Ovary (tissue), 9 donors: ENCODE measurements around the gene ETV4. TPM values are rescaled to one million over a fixed set of nuclear protein-coding genes. Genes with fewer than 3 reads are reported as not detected.

ENCODE experiments used
- DNase-seq, 5 donors: peaks; one replicate each; pipeline ENCODE4 v3.0.0-alpha.2; 2019 to 2020
- H3K27ac ChIP-seq, 2 donors: fragments of 200-600 bp; one replicate each; pipeline versions ENCODE4 v1.5.1 to v1.8.0; 2019 to 2022
- H3K27me3 ChIP-seq: fragments of 200-600 bp; one replicate; pipeline ENCODE4 v1.8.0; 2022
- H3K36me3 ChIP-seq: fragments of 200-600 bp; sonication (generic); one replicate; pipeline ENCODE4 v1.5.1; 2019
- H3K4me1 ChIP-seq: one replicate; pipeline ENCODE4 v1.8.1; 2013; ENCODE audit warnings: mild to moderate bottlenecking, moderate library complexity; ENCODE audit not compliant: insufficient read depth
- H3K4me3 ChIP-seq: fragments of 200-600 bp; sonication (generic); one replicate; pipeline ENCODE4 v1.5.1; 2017
- H3K9me3 ChIP-seq, 2 donors: fragments of 200-600 bp in 1 of 2; sonication (generic) in 1 of 2; one replicate each; pipeline versions ENCODE4 v1.5.1 to v1.8.1; 2013 to 2019; ENCODE audit warnings: mild to moderate bottlenecking in 1 of 2, moderate library complexity in 1 of 2
- CTCF ChIP-seq, 3 donors: fragments of 450-650 bp in 2 of 3; fragments of 200-600 bp in 1 of 3; IDR thresholded peaks; one replicate each; pipeline versions ENCODE4 v1.5.1 to v1.8.0; 2016 to 2022; ENCODE audit warnings: antibody characterized with exemption in 3 of 3, mild to moderate bottlenecking in 1 of 3
- EP300 ChIP-seq: sonication (generic); formaldehyde crosslinking; IDR thresholded peaks from one replicate; pipeline ENCODE4 v1.6.1; 2017; ENCODE audit warnings: antibody characterized with exemption
- POLR2A ChIP-seq: fragments of 450-650 bp; IDR thresholded peaks from one replicate; pipeline ENCODE4 v1.6.1; 2017; ENCODE audit warnings: antibody characterized with exemption, mild to moderate bottlenecking, moderate library complexity
- WGBS, 3 donors: extraction: QIAGEN DNeasy Blood & Tissue Kit in 1 of 3; methylation state at CpG; one replicate each; pipeline versions ENCODE4 v1.1.5 to v1.1.7; 2013 to 2017; 5-methylcytosine and 5-hydroxymethylcytosine counted together
- intact Hi-C, 4 donors: fragments of 100-400 bp; cut with DNase I; formaldehyde crosslinking; loops; one replicate each; pipeline versions ENCODE4 v1.11.0 to v1.15.1; 2022 to 2023
- polyA plus RNA-seq, 2 donors: library from polyadenylated mRNA; stranded (reverse); fragments of 200-250 nt in 1 of 2; fragments of 350-450 nt in 1 of 2; fragmentation: Illumina TruSeq in 1 of 2; extraction: RNeasy Lipid Tissue Mini Kit (QIAGEN cat#74804) in 1 of 2; gene quantifications; one replicate each; pipeline ENCODE4 v1.2.3, GENCODE V29; 2013 to 2014
- total RNA-seq, 7 donors: library from RNA; depleted of rRNA in 2 of 7; stranded (reverse); fragments of >200 nt in 2 of 7; fragmentation: NEBNext Ultra II Directional in 3 of 7; extraction: Animal tissue kit (Norgen Biotek cat#: 25700) in 3 of 7; gene quantifications; one replicate each; pipeline versions ENCODE4 v1.1.0 to v1.2.4, GENCODE V29; 2016 to 2023
- donor health status: DM: no; HTN: no; CAD: no; lungs with moderate emphysema.
- donor health status: DM: no; HTN: no; CAD: no.
- donor health status: Bipolar disorder and iron deficiency.
- donor health status: DM: yes; HTN: yes; CAD: no.
- donor health status: DM: no; HTN: no; CAD: no.
- donor health status: DM: yes; HTN: yes; CAD: no.

ETV4 gene
- total and polyA plus RNA-seq, 9 donors = 0.25 to 5.3 (median 0.77) TPM; not detected in 1

- H3K27ac ChIP-seq = no peak overlapping the region
- intact Hi-C loops = loop anchor here in 1 of 4 donors (5.0 kb wide), 1 partner anchor 269 kb away; no protein-coding TSS in a partner anchor
- TF ChIP-seq EP300 (no peak), POLR2A (no peak), CTCF (IDR thresholded peaks at IDR 0.05) (no peak)
- no peak for DNase-seq
- H3K4me1 ChIP-seq = no peaks in the 10 kb centered on the region
- no peaks in the 10 kb centered on the region for H3K9me3 ChIP-seq
- WGBS, 3 donors = 94 to 99% (median 97%) methylated on average over 7 of the region's 7 CpGs
- H3K4me3 ChIP-seq = no peak overlapping the region
- H3K27me3 ChIP-seq = no peaks in the 10 kb centered on the region
- H3K36me3 ChIP-seq = no peaks in the 10 kb centered on the region
Measured at GRCh38 chr17:43583332-43583731, 37.2 kb upstream of the ETV4 start.

- intact Hi-C loops = loop anchor here in 1 of 4 donors (5.0 kb wide), 1 partner anchor 271 kb away; no protein-coding TSS in a partner anchor
- no peaks in the 10 kb centered on the region for H3K9me3 ChIP-seq
- no peak for TF ChIP-seq POLR2A
- no peak for TF ChIP-seq CTCF (IDR thresholded peaks at IDR 0.05)
- no peak for TF ChIP-seq EP300
- no peaks in the 10 kb centered on the region for H3K36me3 ChIP-seq
- H3K27me3 ChIP-seq = no peaks in the 10 kb centered on the region
- WGBS, 3 donors = 70 to 82% (median 76%) methylated on average over 4 of the region's 4 CpGs
- H3K4me1 ChIP-seq = no peaks in the 10 kb centered on the region
- DNase-seq = no peak
- no peak overlapping the region for H3K4me3 ChIP-seq
- H3K27ac ChIP-seq = no peak overlapping the region
Measured at GRCh38 chr17:43581613-43582012, 35.5 kb upstream of the ETV4 start.

GRCh38 chr17:43581130-43581529, 35.0 kb upstream of the ETV4 start:
- no peak for TF ChIP-seq EP300
- WGBS, 3 donors = 26 to 45% (median 37%) methylated on average over 4 of the region's 4 CpGs
- no peaks in the 10 kb centered on the region for H3K9me3 ChIP-seq

GRCh38 chr17:43579566-43580140, 33.5 kb upstream of the ETV4 start:
- 53 to 61% (median 56%) methylated on average over 9 of the region's 9 CpGs for whole genome bisulfite sequencing, 3 donors

More at GRCh38 chr17:43581130-43581529, 35.0 kb upstream of the ETV4 start:
- Histone ChIP-seq H3K27ac (no peak overlapping the region), H3K4me3 (no peak overlapping the region), H3K27me3 (no peaks in the 10 kb centered on the region), H3K4me1 (no peaks in the 10 kb centered on the region), H3K36me3 (no peaks in the 10 kb centered on the region)
- DNase-seq = no peak
- intact Hi-C loops = loop anchor here in 1 of 4 donors (5.0 kb wide), 1 partner anchor 271 kb away; no protein-coding TSS in a partner anchor

GRCh38 chr17:43578699-43579565, 32.8 kb upstream of the ETV4 start:
- no peaks in the 10 kb centered on the region for H3K27me3 ChIP-seq
- H3K36me3 ChIP-seq = no peaks in the 10 kb centered on the region
- H3K4me3 ChIP-seq = no peak overlapping the region
- no peaks in the 10 kb centered on the region for H3K4me1 ChIP-seq
- no peaks in the 10 kb centered on the region for H3K9me3 ChIP-seq
- intact Hi-C loops = loop anchor here in 3 of 4 donors (10.0 kb wide), 2 partner anchors 176 to 186 kb away; partner anchors contain the start of gene SOST (in 2 of the 3)
- TF ChIP-seq EP300 (no peak), POLR2A (no peak), CTCF (IDR thresholded peaks at IDR 0.05) (no peak)
- no peak for DNase-seq
- 58 to 70% (median 60%) methylated on average over 13 of the region's 13 CpGs for WGBS, 3 donors
- H3K27ac ChIP-seq = no peak overlapping the region

More at GRCh38 chr17:43579566-43580140, 33.5 kb upstream of the ETV4 start:
- H3K27ac ChIP-seq = no peak overlapping the region
- no peaks in the 10 kb centered on the region for H3K4me1 ChIP-seq
- H3K27me3 ChIP-seq = no peaks in the 10 kb centered on the region
- intact Hi-C loops = loop anchor here in 3 of 4 donors (5.0 to 10.0 kb wide), 3 partner anchors 175 to 273 kb away; partner anchors contain the start of gene SOST (in 2 of the 3)
- no peak overlapping the region for H3K4me3 ChIP-seq
- no peaks in the 10 kb centered on the region for H3K36me3 ChIP-seq
- DNase-seq = no peak
- no peaks in the 10 kb centered on the region for H3K9me3 ChIP-seq
- TF ChIP-seq POLR2A = no peak
